Fibroblast of the conjunctiva (primary cell): Measurements from ENCODE around the gene MEAF6.
A peak's percentile ranks its signal among the peaks of the same experiment; 100 is the strongest.
"Not testable (repeated sequence)": the region's sequence is repeated elsewhere in the genome, so short reads cannot be mapped to it uniquely, and the experiment has no call there.

Experiments used
- DNase-seq: peaks from one replicate; pipeline ENCODE4 v3.0.0-alpha.2; 2010; ENCODE audit warnings: low read depth

Gene MEAF6

DNA sequence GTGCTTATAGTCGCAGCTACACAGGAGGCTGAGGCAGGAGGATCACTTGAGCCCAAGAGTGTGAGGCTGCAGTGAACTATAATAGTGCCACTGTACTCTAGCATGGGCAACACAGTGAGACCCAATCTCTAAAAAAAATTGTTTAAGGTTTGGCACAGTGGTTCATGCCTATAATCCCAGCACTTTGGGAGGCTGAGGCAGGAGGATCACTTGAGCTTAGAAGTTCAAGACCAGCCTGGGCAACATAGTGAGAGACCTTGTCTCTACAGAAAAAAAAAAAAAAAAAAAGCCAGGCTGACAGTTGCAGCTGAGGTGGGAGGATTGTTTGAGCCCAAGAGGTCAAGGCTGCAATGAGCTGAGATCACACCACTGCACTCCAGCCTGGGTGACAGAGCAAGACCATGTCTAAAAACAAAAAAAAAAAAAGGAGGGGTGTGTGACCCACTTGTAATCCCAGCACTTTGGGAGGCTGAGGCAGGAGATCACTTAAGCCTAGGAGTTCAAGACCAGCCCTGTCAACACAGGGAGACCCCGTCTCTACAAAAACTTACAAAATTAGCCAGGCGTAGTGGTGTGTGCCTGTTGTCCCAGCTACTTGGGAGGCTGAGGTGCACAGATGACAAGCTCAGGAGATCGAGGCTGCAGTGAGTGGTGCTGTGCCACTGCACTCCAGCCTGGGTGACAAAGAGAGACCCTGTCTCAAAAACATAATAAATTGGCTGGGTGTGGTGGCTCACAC, 18.0 kb upstream of the MEAF6 start:
- DNase-seq = not testable (repeated sequence)

DNA sequence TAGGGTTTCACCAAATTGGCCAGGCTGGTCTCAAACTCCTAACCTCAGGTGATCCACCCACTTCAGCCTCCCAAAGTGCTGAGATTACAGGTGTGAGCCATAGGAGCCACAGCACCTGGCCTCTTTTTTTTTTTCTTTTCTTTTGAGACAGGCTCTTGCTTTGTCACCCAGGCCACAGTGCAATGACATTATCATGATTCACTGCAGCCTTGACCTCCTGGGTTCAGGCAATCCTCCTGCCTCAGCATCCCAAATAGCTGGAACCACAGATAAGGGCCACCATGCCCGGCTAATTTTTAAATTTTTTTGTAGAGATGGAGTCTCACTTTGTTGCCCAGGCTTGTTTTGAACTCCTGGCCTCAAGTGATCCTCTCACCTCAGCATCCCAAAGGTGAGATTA, 15.3 kb upstream of the MEAF6 start:
- DNase-seq = not testable (repeated sequence)

DNA sequence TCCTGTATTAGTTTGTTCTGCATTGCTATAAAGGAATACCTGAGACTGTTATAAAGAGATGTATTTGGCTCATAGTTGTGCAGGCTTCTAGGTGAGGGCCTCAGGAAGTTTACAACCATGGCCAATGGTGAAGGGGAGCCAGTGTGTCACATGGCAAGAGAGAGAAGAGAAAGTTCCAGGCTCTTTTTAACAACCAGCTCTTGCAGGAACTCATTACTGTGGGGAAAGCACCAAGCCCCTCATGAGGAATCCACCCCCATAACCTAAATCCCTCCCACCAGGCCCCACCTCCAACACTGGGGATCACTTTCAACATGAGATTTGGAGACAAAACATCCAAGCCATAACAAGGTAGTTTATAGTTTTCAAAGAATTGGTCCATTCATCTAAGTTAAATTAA, 5.0 kb upstream of the MEAF6 start:
- no peak for DNase-seq

DNA sequence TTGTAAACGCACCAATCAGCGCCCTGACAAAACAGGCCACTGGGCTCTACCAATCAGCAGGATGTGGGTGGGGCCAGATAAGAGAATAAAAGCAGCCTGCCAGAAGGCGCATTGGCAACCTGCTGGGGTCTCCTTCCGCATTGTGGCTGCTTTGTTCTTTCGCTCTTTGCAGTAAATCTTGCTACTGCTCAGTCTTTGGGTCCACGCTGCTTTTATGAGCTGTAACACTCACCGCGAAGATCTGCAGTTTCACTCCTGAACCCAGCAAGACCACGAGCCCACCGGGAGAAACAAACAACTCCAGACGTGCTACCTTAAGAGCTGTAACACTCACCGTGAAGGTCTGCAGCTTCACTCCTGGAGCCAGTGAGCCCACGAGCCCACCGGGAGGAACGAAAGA, 4.4 kb upstream of the MEAF6 start:
- DNase-seq = not testable (repeated sequence)

- not testable (repeated sequence) for DNase-seq
Observed at GRCh38 chr1:37518241-37518640, 3.7 kb upstream of the MEAF6 start.

GRCh38 chr1:37517569-37517968, 3.0 kb upstream of the MEAF6 start:
- no peak for DNase-seq

DNA sequence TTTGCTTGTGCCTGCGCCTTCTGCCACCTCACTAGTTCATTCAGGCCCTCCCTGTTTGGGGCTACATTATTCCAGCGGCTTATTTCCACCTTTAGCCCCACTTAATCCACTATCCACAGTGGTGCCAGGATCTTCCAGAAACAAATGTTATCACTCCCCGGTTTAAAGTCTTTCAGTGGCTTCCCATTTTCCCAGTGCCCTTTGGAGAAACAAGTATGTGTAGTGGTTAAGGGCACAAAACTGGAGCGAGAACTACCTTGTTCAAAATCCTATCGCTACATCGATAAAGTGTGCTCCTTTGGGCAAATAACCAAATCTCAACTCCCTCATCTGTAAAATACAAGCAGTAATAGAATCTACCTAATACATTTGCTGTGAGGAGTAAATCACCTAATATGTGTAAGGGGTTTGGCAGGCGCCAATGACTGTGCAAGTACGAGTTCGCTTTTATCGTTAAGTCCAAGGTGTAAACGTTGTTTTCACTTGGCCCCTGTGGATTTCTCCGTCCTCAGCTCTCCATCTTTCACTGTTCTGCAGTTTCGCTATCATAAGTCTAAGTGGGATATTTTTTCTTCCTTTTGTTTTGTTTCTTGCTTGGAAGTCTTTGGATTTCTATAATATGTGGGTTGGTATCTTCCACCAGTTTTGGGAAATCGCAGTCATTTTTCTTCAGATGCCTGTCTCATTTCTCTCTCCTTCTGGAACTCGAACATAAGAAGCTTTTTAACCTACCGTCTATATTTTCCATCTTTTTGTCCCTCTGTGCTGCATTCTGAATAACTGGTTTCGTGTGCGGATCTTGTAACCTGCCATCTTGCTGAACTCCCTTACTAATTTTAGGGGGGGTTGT, 844 bp upstream of the MEAF6 start:
- no peak for DNase-seq

DNA sequence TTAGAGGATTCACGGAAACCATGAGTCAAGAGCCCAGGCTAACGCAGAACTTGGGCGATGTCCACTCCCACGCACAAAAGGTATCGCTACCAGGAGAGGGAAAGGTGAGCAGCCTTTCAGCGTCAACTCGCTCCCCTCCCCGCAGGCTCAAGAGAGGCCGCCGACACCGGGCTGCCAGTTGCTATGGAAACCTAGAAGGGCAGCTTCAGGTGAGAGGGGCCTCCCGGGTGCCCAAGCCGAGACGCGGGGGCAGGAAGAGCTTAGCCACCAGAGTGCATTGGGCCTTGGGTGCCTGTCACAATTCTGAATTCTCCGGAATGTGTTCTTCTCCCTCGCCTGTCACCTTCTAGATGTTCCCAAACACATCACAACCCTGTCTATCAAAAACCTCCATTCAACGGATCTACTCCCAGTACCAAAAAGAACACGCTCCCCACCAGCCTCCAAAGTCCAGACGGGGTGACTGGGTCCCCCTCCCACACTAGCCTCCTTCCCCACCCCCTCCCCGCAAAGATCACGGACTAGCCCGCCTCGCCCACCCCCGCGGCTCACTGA, 694 bp downstream of the MEAF6 start:
- no peak for DNase-seq

- no peak for DNase-seq
Observed at GRCh38 chr1:37509181-37509580, 5.4 kb downstream of the MEAF6 start.

GRCh38 chr1:37506740-37507139, 7.8 kb downstream of the MEAF6 start:
- DNase-seq = no peak

DNA sequence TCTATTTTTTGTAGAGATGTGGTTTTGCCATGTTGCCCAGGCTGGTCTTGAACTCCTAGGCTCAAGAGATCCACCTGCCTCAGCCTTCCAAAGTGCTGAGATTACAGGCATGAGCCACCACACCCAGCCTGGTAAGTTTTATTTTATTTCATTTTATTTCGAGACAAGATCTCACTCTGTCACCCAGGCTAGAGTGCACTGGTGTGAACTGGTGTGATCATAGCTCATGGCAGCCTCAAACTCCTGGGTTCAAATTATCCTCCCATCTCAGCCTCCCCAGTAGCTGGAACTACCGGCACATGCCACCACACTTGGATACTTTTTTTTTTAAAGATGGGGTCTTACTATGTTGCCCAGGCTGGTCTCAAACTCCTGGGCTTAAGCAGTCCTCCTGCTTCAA, 11.8 kb downstream of the MEAF6 start:
- DNase-seq = not testable (repeated sequence)

DNA sequence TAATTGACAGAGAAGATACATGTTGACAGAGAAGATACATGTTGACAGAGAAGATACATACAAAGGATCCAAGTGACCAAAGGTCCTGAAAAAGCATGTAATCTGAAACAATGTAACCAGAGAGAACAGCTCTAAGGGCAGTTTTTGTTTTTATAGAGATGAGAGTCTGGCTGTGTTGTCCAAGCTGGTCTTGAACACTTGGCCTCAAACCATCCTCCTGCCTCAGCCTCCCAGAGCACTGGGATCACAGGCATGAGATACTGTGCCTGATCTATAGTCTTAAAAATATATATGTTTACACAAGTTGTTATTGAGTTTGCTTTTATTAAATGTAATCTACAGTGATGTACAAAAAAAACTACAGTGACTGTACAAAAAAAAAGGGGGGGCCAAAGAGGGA, 12.5 kb downstream of the MEAF6 start:
- DNase-seq = no peak

GRCh38 chr1:37501661-37502060, 12.9 kb downstream of the MEAF6 start:
- DNase-seq = no peak

GRCh38 chr1:37498872-37499617, 15.5 kb downstream of the MEAF6 start:
- DNase-seq = no peak

DNA sequence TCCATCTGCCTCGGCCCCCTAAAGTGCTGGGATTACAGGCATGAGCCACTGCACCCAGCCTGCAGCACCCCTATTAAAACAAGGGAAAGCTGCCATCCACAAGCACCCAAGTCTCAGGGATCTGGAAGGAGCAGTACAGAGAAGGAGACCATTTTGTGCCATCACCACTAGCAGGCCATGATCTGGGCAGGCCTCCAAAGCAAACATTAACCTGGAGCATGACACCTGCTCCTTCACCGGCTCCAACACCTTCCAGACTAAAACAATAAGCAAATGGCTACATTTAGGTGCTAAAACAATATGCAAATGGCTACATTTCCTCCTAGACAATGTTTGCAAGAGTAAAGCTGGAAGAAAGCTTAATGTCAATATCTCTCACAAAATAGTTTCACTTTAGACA, 16.7 kb downstream of the MEAF6 start:
- DNase-seq = no peak

GRCh38 chr1:37495875-37496274, 18.7 kb downstream of the MEAF6 start:
- DNase-seq = no peak

- no peak for DNase-seq
Observed at GRCh38 chr1:37493336-37494098, 21.0 kb downstream of the MEAF6 start.

DNA sequence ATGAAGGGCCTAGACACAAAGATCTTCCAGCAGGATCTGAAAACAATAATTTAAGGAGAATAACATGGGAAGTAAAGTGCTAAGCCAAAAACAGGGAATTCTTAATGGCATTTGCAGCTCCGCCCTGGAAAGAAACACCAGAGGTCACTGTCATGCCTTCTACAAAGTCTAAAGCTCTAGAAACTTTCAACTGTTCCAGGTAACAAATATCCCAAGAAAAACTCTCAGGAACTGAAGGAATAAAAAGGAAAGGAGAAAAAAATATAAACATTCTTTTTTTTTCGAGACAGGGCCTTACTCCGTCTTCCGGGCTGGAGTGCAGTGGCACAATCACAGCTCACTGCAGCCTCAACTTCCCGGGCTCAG, 27.0 kb downstream of the MEAF6 start:
- no peak for DNase-seq

- DNase-seq = peak; percentile 55
Observed at GRCh38 chr1:37486680-37487618, 27.6 kb downstream of the MEAF6 start.

DNA sequence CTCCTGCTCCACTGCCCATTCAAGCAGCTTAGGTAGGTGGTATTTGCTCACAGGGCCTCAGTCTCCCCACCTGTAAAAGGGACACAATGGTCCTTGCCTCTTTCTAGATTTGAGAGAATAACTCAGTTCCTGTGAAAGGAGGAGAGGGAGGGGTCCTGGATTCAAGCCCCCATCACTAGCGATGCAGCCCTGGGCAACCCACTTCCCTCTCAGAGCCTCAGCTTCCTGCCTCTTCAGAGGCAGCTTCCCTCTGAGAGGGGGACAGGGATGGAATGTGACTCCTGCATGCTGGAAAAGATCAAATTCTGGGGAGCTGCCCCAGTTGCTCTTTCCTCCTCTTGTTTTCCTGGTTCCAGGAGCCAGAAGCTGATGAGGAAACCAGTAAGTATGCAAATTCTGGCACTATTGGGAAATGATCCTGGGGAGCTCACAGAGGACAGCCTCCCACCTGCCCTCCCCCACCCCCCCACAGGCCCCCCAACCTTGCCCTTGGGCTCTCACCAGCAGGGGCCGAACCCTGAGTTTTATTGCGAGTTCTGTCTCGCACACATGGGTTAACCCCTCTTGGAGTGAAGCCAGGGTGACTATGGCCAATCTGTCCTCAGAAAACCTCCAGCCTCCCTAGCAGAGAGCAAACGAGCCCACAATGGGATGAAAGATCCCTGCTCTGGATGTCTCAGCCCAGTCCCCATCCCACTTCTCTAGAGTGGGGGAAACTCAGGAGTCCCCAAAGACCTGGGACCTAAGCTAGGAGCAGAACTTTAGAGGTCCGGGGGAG, 28.5 kb downstream of the MEAF6 start:
- no peak for DNase-seq
